ENCODE data around the gene CLMN.

The CLMN gene

DNA sequence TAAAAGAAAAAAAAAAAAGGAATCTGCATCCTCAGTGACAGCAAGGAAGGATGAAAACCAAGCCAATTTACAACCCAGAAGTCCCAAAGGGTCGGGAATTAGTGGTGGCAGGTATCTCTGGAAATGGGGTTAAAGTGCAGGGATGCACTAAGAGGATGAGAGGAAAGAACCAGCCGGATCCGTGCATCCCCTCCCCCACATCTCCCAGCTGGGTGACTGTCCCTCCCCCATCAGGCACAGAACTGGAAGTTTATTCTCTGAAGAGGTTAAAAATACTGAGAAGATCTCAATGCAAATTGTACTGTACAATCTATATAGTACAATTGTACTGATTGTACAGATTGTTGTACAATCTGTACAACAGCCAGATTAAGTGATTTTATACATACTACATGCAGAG, 15.4 kb downstream of the CLMN start:
- H3K4me3 ChIP-seq (ENCODE audit: low read depth, low read length): no peak overlapping the region
- TF ChIP-seq, protein P1, sequence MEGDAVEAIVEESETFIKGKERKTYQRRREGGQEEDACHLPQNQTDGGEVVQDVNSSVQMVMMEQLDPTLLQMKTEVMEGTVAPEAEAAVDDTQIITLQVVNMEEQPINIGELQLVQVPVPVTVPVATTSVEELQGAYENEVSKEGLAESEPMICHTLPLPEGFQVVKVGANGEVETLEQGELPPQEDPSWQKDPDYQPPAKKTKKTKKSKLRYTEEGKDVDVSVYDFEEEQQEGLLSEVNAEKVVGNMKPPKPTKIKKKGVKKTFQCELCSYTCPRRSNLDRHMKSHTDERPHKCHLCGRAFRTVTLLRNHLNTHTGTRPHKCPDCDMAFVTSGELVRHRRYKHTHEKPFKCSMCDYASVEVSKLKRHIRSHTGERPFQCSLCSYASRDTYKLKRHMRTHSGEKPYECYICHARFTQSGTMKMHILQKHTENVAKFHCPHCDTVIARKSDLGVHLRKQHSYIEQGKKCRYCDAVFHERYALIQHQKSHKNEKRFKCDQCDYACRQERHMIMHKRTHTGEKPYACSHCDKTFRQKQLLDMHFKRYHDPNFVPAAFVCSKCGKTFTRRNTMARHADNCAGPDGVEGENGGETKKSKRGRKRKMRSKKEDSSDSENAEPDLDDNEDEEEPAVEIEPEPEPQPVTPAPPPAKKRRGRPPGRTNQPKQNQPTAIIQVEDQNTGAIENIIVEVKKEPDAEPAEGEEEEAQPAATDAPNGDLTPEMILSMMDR (IDR thresholded peaks at IDR 0.05; ENCODE audit: low read depth, low read length): no peak

DNA sequence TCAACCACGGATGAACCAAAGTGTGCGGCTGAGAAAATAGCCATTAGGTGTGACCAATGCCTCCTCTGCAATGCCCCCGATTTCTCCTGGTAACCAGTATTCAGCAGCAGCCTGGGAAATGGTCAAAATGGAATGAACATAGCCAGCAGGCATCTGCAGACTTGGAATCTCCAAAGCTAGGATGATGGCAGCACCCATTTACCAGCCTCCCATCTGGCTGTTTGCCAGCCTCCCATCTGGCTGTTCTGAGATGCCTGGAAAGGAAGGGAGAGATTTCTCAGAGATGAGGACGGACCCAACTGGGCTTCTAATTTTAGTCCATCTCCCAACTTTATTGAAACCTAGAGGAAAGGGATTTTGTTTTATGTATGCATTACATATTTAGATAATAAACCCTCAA, 16.2 kb downstream of the CLMN start:
- H3K4me3 ChIP-seq (ENCODE audit: low read depth, low read length): no peak overlapping the region
- TF ChIP-seq, protein P1 (IDR thresholded peaks at IDR 0.05; ENCODE audit: low read depth, low read length): no peak

DNA sequence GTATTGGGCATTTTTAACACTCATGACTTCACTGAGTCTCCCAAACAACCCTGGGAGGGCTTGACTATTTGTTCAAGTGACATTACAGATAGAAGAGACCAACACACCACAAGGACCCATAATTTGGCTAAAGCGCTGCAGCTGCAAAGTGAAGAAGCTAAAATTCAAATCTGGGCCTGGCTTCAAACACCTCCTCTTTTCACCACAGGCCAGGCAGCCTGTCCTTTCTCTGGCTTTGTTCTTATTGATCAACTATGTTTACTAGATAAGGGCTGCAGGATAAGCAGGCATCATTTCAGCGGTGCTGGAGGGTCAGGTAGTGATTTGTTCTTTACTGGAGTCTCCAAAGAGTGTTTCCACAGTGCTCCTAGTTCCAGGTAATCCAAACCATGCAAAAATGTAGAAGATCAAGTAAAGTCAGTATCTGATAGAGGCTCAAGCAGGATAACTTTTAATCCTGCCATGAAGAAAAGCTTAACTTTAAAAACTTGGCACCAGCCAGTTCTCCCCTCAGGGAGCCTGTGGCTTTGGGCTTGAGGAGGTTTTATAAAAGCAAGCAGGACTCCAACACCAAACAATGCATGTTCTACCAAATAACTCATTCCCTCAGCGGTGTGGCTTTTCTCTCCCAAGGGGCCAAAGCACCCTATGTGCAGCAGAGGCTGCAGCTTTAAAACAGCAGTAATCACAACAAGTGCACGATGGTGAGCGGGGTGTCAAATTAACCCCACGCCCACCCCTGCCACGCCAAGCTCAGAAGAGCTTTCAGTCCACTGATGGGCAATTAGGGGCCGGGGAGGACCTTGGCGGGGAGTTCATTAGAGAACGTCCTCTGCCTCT, 16.8 kb downstream of the CLMN start:
- no peak overlapping the region for H3K4me3 ChIP-seq (ENCODE audit: low read depth, low read length)
- TF ChIP-seq, protein P1 (IDR thresholded peaks at IDR 0.05; ENCODE audit: low read depth, low read length): no peak

DNA sequence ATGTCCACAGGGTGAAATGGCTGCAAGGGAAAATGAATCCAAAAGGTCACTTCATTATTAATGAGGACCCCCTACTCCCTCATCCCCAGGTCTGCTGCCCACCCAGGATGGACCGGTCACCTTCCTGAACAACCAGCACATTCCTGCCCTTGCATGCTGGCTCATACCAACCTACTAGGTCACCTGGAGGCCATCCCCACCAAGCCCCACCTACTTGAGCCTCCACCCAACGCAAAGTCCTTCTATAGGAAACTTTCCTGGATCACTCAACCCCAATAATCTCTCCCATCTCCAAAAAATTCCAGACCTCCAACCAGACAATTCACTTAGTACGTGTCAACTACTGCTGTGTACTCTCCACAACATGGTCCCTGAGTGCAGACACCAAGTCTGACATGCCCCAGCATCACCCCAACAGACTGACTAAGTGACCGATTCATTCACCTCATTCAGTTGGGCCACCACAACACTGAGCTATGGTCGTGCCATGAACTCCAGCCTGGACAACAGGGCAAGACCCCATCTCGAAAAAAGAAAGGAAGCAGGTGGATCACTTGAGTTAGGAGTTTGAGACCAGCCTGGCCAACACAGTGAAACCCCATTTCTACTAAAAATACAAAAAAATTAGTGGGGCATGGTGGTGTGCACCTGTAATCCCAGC, 18.1 kb downstream of the CLMN start:
- TF ChIP-seq, protein P1 (IDR thresholded peaks at IDR 0.05; ENCODE audit: low read depth, low read length): no peak
- H3K4me3 ChIP-seq (ENCODE audit: low read depth, low read length): no peak overlapping the region

DNA sequence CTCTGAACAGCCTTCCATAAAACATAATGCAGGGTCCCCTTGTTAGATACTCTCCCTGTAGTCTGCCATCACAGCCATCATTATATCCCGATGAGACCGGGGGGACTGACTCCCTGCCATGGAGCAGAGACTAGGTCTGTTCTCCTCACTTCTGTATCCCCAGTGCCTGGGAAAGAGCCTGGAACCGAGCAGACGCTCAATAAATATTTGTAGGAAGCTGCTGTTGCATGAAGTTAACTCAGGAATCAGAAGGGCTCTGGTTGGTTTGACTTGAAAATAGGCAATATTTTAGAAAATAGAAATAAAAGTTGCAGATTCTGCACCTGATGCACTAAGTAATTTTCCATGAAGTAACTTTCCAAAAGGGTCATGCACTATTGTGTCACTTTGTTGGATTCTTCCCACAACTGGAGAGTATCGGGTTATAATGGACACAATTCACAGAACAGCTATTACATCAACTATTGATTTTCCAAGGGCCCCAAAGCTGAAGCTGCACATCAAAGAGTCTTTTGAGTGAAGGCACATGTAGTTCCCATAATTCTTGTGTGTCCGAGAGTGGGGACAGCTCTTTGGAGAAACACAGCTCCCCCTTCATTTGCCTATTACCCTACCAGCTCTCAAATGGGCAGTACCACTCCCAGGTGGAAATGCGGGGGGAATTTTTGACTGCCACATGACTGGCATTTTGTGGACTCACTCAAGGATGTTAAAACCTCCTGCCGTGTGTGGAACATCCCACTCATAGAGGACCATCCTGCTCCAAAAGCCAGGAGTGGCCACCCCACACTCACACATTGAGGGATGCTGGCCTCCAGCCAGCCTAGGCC, 18.8 kb downstream of the CLMN start:
- no peak overlapping the region for H3K4me3 ChIP-seq (ENCODE audit: low read depth, low read length)
- TF ChIP-seq, protein P1 (IDR thresholded peaks at IDR 0.05; ENCODE audit: low read depth, low read length): no peak

DNA sequence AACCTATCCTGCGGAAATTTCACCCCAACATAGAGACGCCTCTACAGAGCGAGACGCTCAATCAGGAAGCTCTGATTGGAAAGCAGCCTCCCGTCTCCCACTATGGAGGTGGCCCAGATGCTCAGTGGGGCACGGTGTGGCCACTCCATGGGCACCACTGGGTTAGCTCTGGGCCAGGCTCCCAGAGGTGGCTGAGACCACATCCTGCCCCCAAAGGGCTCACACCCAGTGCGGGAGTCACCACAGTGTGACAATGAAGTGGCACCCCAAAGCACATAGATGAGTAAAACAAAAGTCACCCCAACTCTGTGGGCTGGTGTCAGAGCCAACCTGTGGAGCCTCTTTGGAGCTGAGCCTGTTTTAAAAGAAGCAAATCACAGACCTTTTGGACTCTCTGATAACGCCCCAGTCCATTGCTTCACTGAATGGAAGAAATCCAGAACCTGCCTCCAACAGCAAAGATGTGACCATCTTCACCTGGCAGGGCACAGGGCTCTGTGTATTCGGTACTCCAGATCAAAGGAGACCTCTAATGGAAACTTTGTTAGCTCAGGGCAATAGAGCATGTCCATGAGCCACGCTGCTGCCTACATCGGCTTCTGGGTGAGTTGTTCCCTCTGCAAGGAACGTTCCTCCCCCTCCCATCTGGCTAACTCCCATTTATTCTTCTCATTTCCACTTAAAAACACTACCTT, 19.6 kb downstream of the CLMN start:
- TF ChIP-seq, protein P1 (IDR thresholded peaks at IDR 0.05; ENCODE audit: low read depth, low read length): no peak
- no peak overlapping the region for H3K4me3 ChIP-seq (ENCODE audit: low read depth, low read length)

Data from WI38 (cell line).